GM15510 (cell line): ENCODE data around the gene SBNO2.

Experiments used
- POLR2A ChIP-seq: IDR thresholded peaks from 3 replicates; pipeline ENCODE4 v1.6.1; 2011; ENCODE audit warnings: borderline replicate concordance; ENCODE audit not compliant: insufficient read length; ENCODE audit errors: extremely low read depth

SBNO2 gene

GRCh38 chr19:1155352-1156304, 18.4 kb downstream of the SBNO2 start:
- TF ChIP-seq POLR2A = no peak

GRCh38 chr19:1154731-1155351, 19.2 kb downstream of the SBNO2 start:
- no peak for TF ChIP-seq POLR2A

GRCh38 chr19:1153891-1154730, 20.0 kb downstream of the SBNO2 start:
- TF ChIP-seq POLR2A = no peak

GRCh38 chr19:1151917-1152587, 22.0 kb downstream of the SBNO2 start:
- no peak for TF ChIP-seq POLR2A

- no peak for TF ChIP-seq POLR2A
Observed at GRCh38 chr19:1151037-1151724, 22.9 kb downstream of the SBNO2 start.

- no peak for TF ChIP-seq POLR2A
Observed at GRCh38 chr19:1150333-1151036, 23.6 kb downstream of the SBNO2 start.

GRCh38 chr19:1149259-1150045, 24.6 kb downstream of the SBNO2 start:
- no peak for TF ChIP-seq POLR2A

- TF ChIP-seq POLR2A = no peak
Observed at GRCh38 chr19:1147934-1148549, 26.0 kb downstream of the SBNO2 start.

- TF ChIP-seq POLR2A = no peak
Observed at GRCh38 chr19:1146858-1147780, 26.9 kb downstream of the SBNO2 start.

GRCh38 chr19:1146412-1146699, 27.7 kb downstream of the SBNO2 start:
- TF ChIP-seq POLR2A = no peak

- TF ChIP-seq POLR2A = no peak
Observed at GRCh38 chr19:1145635-1146411, 28.2 kb downstream of the SBNO2 start.
